GM21515 (cell line): ENCODE data around the gene ARHGEF1.

Experiments used
- ATAC-seq: cut with Tn5 transposase; IDR thresholded peaks from one replicate; pipeline ENCODE4 v1.9.1; 2021; ENCODE audit not compliant: unreplicated experiment

The ARHGEF1 gene

DNA sequence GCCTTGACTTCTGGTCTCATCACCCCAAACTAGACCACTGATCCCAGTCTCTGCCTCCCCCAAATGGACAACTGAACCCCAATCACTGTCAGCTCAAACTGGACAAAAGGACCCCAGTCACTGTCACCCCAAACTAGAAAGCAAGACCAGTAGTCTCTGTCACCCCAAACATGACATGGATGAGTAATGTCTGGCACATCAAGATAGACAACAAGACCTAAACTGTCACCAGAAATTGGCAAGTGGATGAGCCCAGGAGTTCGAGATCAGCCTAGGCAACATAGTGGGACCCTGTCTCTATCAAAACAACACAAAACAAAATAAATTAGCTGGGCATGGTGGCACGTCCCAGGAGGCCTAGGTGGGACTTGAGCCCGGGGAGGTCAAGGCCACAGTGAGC, 64.1 kb downstream of the ARHGEF1 start:
- ATAC-seq = no peak

DNA sequence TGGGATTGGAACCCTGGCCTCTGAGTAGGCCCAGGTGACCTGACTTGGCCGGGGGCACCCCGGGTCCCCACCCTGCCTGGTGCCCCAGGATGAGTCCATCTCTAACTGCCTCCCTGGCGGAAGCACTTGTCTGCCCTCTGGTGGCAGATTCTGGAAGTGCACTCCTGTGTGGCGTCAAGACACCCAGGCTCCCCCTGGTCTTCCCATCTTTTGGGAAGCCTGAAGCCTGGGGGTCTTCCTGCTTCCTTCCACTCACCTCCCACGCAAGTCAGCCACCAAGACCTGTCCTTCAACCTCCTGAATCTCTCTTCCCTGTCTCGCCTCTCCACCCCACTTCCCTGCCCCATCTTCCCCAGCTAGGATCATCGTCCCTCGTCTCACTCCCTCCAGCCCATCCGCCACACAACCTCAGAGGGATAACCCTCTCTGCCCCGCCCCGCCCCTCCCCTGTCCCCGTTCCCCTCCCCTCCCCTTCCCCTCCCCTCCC, 68.7 kb downstream of the ARHGEF1 start:
- no peak for ATAC-seq

DNA sequence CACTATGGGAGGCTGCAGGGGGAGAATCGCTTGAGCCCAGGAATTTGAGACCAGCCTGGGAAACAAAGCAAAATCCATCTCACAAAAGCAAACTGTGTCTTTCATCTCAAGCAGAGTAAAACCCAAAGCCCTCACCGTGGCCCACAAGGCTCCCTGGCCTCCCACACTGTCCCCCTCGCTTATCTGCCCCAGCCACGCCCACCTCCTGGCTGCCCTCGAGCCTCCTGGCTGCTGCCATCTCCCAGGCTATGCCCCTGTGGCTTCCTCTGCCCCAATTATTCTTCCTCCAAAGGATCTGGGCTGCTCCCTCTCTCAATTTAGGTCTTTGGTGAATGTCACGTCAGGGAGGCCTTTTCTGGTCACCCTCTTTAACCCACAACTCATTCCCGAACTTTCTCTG, 72.5 kb downstream of the ARHGEF1 start:
- ATAC-seq = no peak

DNA sequence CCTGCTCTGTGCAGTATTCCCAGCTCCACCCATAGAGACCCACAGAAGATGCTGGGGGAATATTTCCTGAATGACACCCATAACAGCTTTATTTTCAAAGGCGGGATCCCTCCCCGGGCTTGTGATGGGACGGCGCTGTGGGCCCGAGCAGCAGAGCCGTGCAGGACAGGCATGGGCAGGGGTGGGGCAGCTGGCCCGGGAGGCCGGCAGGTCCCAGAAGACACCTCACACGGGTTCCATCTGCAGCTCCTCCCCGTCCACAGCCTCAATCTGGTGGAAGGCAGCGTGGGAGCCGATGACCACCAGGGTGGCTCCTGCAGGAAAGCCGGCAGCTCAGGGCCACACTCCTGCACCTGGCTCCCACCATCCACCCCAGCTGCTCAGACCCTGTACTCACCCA, 73.6 kb downstream of the ARHGEF1 start:
- ATAC-seq = no peak
